GM23248 (cell line): ENCODE measurements around the gene TFPI. TPM values are rescaled to one million over a fixed set of nuclear protein-coding genes. Genes with fewer than 3 reads are reported as not detected.

Experiments
- DNase-seq: peaks from one replicate; pipeline ENCODE4 v3.0.0-alpha.2; 2015
- H2AFZ ChIP-seq: fragments of 200-600 bp; sonication (generic); 2 replicates; pipeline ENCODE4 v1.6.1; 2016; ENCODE audit warnings: antibody characterized with exemption
- H3F3A ChIP-seq: fragments of 200-600 bp; sonication (generic); 2 replicates; pipeline ENCODE4 v1.6.1; 2016; ENCODE audit warnings: mild to moderate bottlenecking, antibody characterized with exemption, mixed run types; ENCODE audit not compliant: insufficient read depth
- H3K27ac ChIP-seq: fragments of 200-600 bp; sonication (generic); 2 replicates; pipeline ENCODE4 v1.5.1; 2016; ENCODE audit warnings: mild to moderate bottlenecking
- H3K27me3 ChIP-seq: fragments of 200-600 bp; sonication (generic); replicated peaks from 2 replicates; pipeline ENCODE4 v1.6.1; 2016; ENCODE audit warnings: mild to moderate bottlenecking; ENCODE audit not compliant: insufficient read depth
- H3K36me3 ChIP-seq: fragments of 200-600 bp; sonication (generic); 2 replicates; pipeline ENCODE4 v1.6.1; 2016; ENCODE audit warnings: low read depth, mild to moderate bottlenecking
- H3K4me1 ChIP-seq: fragments of 200-600 bp; sonication (generic); 2 replicates; pipeline ENCODE4 v1.6.1; 2016; ENCODE audit warnings: mild to moderate bottlenecking; ENCODE audit not compliant: insufficient read depth
- H3K4me2 ChIP-seq: fragments of 200-600 bp; sonication (generic); one replicate; pipeline ENCODE4 v1.6.1; 2016; ENCODE audit warnings: mild to moderate bottlenecking; ENCODE audit not compliant: unreplicated experiment
- H3K4me3 ChIP-seq: fragments of 200-600 bp; sonication (generic); 2 replicates; pipeline ENCODE4 v1.5.1; 2016; ENCODE audit warnings: mild to moderate bottlenecking
- H3K79me2 ChIP-seq: fragments of 200-600 bp; sonication (generic); 2 replicates; pipeline ENCODE4 v1.6.1; 2016; ENCODE audit warnings: mild to moderate bottlenecking; ENCODE audit not compliant: insufficient read depth
- H3K9ac ChIP-seq: fragments of 200-600 bp; sonication (generic); 2 replicates; pipeline ENCODE4 v1.6.1; 2016; ENCODE audit warnings: mild to moderate bottlenecking
- H3K9me2 ChIP-seq: fragments of 200-600 bp; sonication (generic); 2 replicates; pipeline ENCODE4 v1.6.1; 2016; ENCODE audit warnings: mixed run types, mild to moderate bottlenecking, moderate library complexity; ENCODE audit not compliant: insufficient read depth
- H3K9me3 ChIP-seq: fragments of 200-600 bp; sonication (generic); one replicate; pipeline ENCODE4 v1.6.1; 2017; ENCODE audit warnings: low read depth
- H4K20me1 ChIP-seq: fragments of 200-600 bp; sonication (generic); 2 replicates; pipeline ENCODE4 v1.6.0; 2016; ENCODE audit not compliant: insufficient read depth
- EZH2 ChIP-seq: fragments of 200-600 bp; sonication (generic); IDR thresholded peaks from 2 replicates; pipeline ENCODE4 v1.6.1; 2018; ENCODE audit warnings: antibody characterized with exemption, mild to moderate bottlenecking; ENCODE audit not compliant: insufficient read depth, poor library complexity, severe bottlenecking
- EZH2phosphoT487 ChIP-seq: fragments of 200-600 bp; sonication (generic); IDR thresholded peaks from 2 replicates; pipeline ENCODE4 v1.6.1; 2018; ENCODE audit warnings: antibody characterized with exemption, moderate library complexity, mild to moderate bottlenecking, low read depth; ENCODE audit not compliant: insufficient read depth
- WGBS, 2 experiments: methylation state at CpG; one replicate each; pipeline ENCODE4 v1.1.6; 2015 to 2017; ENCODE audit warnings: low lambda C conversion rate in 2 of 2, low coverage in 1 of 2; ENCODE audit errors: missing lambda C conversion rate in 2 of 2; 5-methylcytosine and 5-hydroxymethylcytosine counted together
- in situ Hi-C: fragments of 300-500 bp; cut with MboI; formaldehyde crosslinking; loops from 2 replicates; pipeline ENCODE4 v1.15.0; 2020
- polyA plus RNA-seq: library from polyadenylated mRNA; unstranded; fragments of >200 nt; fragmentation: Nextera tagmentation; extraction: Ambion mirVana; gene quantifications from 2 replicates; pipeline ENCODE4 v1.2.1, GENCODE V29; 2016
- total RNA-seq: library from RNA; depleted of rRNA; stranded (reverse); fragments of >200 nt; shearing (Covaris generic); gene quantifications from 2 replicates; pipeline ENCODE4 v1.2.3, GENCODE V29; 2014

Gene TFPI
- total and polyA plus RNA-seq, 2 experiments from 2014 or later = 48.7 to 64.4 TPM

- H3K9me3 ChIP-seq = no peaks in the 10 kb centered on the region
- H3K27ac ChIP-seq = peak overlapping the region; percentile 71
- TF ChIP-seq EZH2phosphoT487 (no peak), EZH2 (no peak)
- H3K36me3 ChIP-seq = no peaks in the 10 kb centered on the region
- peaks cover 26% of the 10 kb centered on the region for H3F3A ChIP-seq
- peak overlapping the region; percentile 52; the same call in 1 of the 2 replicates for H2AFZ ChIP-seq
- no peaks in the 10 kb centered on the region for H4K20me1 ChIP-seq
- no peaks in the 10 kb centered on the region for H3K79me2 ChIP-seq
- H3K9me2 ChIP-seq = no peaks in the 10 kb centered on the region
- peak overlapping the region; percentile 36; the same call in 1 of the 2 replicates for H3K9ac ChIP-seq
- in situ Hi-C loops = no loop called here
- H3K4me1 ChIP-seq = peaks cover 31% of the 10 kb centered on the region
- DNase-seq = peak; percentile 87
- no peaks in the 10 kb centered on the region for H3K27me3 ChIP-seq
- peak overlapping the region; percentile 77 for H3K4me2 ChIP-seq
- no peak overlapping the region for H3K4me3 ChIP-seq
Measured at GRCh38 chr2:187429989-187430388, 124.2 kb downstream of the TFPI start.

- Histone ChIP-seq H4K20me1 (no peaks in the 10 kb centered on the region), H2AFZ (peak overlapping the region; percentile 43; the same call in 1 of the 2 replicates), H3K4me3 (no peak overlapping the region), H3K27me3 (no peaks in the 10 kb centered on the region), H3K4me2 (peak overlapping the region; percentile 4), H3K9ac (no peak overlapping the region), H3K4me1 (peaks cover 12% of the 10 kb centered on the region), H3K36me3 (no peaks in the 10 kb centered on the region), H3K79me2 (no peaks in the 10 kb centered on the region), H3F3A (no peaks in the 10 kb centered on the region), H3K27ac (no peak overlapping the region), H3K9me2 (peaks cover 7% of the 10 kb centered on the region; the same call in 1 of the 2 replicates), H3K9me3 (no peaks in the 10 kb centered on the region)
- TF ChIP-seq EZH2phosphoT487 (no peak), EZH2 (no peak)
- in situ Hi-C loops = no loop called here
- DNase-seq = peak; percentile 35
- WGBS, 2 experiments = 84 to 93% methylated on average over 1 of the region's 1 CpG
Measured at GRCh38 chr2:187424146-187424545, 130.1 kb downstream of the TFPI start.

DNA sequence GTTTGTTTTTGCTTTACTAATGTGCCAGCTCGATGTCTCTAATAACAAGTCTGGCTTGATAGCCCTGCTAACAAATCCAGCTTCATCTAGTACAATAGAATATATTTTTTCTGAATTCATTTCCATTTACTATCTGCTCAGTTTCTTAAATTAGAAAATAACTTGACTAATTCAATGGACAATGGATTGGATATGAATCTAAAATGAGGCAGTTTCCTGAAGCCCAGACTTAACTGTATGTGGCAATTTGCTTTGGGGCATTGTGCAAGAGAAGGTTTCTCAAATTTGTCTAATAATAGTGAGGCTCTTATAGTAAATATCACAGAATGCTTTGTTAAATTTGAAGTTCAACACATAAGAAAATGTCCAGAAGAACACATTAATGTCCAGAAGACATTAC, 132.0 kb downstream of the TFPI start:
- 74 to 83% methylated on average over 1 of the region's 1 CpG for WGBS, 2 experiments
- TF ChIP-seq EZH2 (no peak), EZH2phosphoT487 (no peak)
- in situ Hi-C loops = no loop called here
- Histone ChIP-seq H3K9me3 (no peaks in the 10 kb centered on the region), H3K36me3 (no peaks in the 10 kb centered on the region), H3K4me3 (no peak overlapping the region), H3K4me1 (peaks cover 11% of the 10 kb centered on the region), H3K27me3 (no peaks in the 10 kb centered on the region), H3F3A (no peaks in the 10 kb centered on the region), H3K9me2 (peaks cover 7% of the 10 kb centered on the region; the same call in 1 of the 2 replicates), H3K27ac (no peak overlapping the region), H3K4me2 (no peak overlapping the region), H4K20me1 (no peaks in the 10 kb centered on the region), H2AFZ (peak overlapping the region; percentile 24; the same call in 1 of the 2 replicates), H3K9ac (no peak overlapping the region), H3K79me2 (no peaks in the 10 kb centered on the region)
- peak; percentile 43 for DNase-seq

- H3F3A ChIP-seq = no peaks in the 10 kb centered on the region
Measured at GRCh38 chr2:187421519-187421918, 132.7 kb downstream of the TFPI start.

DNA sequence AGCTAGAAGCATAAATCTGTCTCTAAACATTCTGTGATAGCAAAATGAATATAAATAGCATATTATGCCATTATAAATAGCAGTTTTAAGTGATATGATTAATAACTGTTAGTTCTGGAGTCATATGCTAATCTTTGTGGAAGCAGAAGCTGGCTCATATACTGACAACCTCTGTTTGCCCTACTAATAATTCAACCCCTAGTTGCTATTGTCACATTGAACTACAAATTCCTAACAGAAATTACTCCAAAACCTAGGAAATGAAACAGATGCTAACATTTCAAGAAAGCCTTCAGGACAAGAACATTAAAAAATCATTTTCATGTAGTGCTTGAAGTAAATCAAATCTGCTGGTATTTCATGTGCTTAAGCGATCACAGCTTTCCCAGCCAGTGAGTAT, 134.4 kb downstream of the TFPI start:
- in situ Hi-C loops = no loop called here
- H4K20me1 ChIP-seq = no peaks in the 10 kb centered on the region
- no peaks in the 10 kb centered on the region for H3F3A ChIP-seq
- no peak overlapping the region for H3K4me2 ChIP-seq
- no peaks in the 10 kb centered on the region for H3K36me3 ChIP-seq
- H3K79me2 ChIP-seq = no peaks in the 10 kb centered on the region
- no peak overlapping the region for H3K9ac ChIP-seq
- H2AFZ ChIP-seq = no peak overlapping the region
- WGBS, 2 experiments = 62 to 75% methylated on average over 1 of the region's 1 CpG
- peaks cover 11% of the 10 kb centered on the region for H3K4me1 ChIP-seq
- no peak overlapping the region for H3K4me3 ChIP-seq
- no peak for TF ChIP-seq EZH2phosphoT487
- TF ChIP-seq EZH2 = no peak
- H3K9me2 ChIP-seq = peaks cover 7% of the 10 kb centered on the region; the same call in 1 of the 2 replicates
- no peaks in the 10 kb centered on the region for H3K9me3 ChIP-seq
- no peak for DNase-seq
- no peak overlapping the region for H3K27ac ChIP-seq
- H3K27me3 ChIP-seq = no peaks in the 10 kb centered on the region

More at GRCh38 chr2:187421519-187421918, 132.7 kb downstream of the TFPI start:
- no peaks in the 10 kb centered on the region for H3K79me2 ChIP-seq
- H3K9ac ChIP-seq = no peak overlapping the region
- no peak for DNase-seq
- no peak overlapping the region for H3K4me2 ChIP-seq
- H3K9me3 ChIP-seq = no peaks in the 10 kb centered on the region
- no peak overlapping the region for H3K27ac ChIP-seq
- in situ Hi-C loops = no loop called here
- no peak overlapping the region for H2AFZ ChIP-seq
- H3K4me1 ChIP-seq = peaks cover 11% of the 10 kb centered on the region
- peaks cover 7% of the 10 kb centered on the region; the same call in 1 of the 2 replicates for H3K9me2 ChIP-seq
- TF ChIP-seq EZH2 (no peak), EZH2phosphoT487 (no peak)
- H3K36me3 ChIP-seq = no peaks in the 10 kb centered on the region
- no peaks in the 10 kb centered on the region for H4K20me1 ChIP-seq
- WGBS, 2 experiments = 97 to 100% methylated on average over 3 of the region's 3 CpGs
- H3K4me3 ChIP-seq = no peak overlapping the region
- no peaks in the 10 kb centered on the region for H3K27me3 ChIP-seq
